A204.1 (cell line): ENCODE measurements around the gene CFDP1.

Source experiments
- FAIRE-seq: peaks from 2 replicates; lab custom pipeline; 2012; peaks lifted over from hg19 to GRCh38; lab: Jason Lieb, UNC

The CFDP1 gene

DNA sequence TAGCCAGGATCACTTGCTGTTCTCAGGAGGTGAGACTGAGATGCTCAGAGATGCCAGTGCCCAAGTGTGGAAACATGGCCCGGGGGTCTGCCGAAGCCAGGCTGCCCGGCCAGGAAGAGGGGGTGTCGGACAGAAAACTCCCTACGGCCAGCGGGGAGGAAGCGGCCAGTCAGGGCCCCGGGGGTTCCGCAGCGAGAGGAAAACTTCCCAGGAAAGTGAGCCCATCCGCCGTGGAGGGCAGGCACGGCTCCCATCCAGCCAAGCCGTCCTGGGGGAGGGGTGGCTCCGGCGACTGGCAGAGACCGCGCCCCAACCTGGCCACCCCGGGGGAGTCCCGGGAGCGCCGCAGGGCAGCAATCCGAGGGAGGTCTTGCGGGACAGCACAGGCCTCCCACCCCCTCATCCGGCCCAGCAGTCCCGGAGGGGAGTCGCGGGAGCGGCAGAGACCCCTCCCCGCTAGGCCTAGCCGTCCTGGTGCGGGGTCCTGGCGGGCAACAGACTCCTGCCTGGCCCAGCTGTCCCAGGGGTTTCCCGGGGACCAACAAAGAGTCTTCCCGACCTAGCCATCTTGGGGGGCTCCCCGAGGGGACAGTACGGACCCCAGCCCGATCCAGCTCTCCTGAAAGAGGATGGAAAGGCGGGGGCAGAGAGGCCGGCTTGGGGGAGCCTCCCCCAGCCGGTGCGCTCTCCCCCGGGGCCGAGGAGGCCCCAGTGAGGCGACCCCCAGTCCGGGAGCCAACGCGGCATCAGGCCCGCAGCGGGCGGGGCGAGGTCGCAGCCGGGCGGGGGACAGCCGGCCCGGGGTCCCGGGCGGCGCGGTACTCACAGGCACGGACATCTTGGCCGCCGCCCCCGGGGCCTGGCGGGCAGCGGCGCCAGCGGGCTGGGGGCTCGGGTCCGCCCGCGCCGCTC is 168.0 kb downstream of the CFDP1 start:
- FAIRE-seq = no peak

DNA sequence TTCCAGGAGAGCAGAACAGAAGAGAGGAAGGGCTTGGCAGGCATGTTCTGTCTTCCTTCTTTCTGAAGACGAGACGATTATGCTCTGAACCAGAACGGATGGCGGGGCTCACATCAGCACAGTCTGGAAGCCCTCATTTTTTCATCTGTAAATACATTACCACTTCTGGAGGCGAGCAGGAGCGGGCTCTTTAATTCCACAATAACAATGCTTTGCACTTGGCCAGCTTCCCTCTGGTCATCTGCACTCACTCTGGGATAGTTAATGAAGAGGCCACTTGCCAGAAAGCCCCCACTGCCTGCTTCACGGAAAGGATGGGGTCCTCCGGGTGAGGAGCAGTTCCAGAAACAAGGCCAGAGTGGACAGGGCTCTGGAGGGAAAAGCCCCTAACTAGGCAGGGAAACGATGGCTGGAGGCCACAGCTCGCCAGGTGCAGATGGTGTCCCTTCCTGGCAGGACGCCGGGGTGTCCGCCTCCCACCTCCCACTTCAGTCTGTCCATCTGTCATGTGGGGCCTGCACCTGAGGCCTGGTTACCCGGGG is 168.8 kb downstream of the CFDP1 start:
- FAIRE-seq = no peak

DNA sequence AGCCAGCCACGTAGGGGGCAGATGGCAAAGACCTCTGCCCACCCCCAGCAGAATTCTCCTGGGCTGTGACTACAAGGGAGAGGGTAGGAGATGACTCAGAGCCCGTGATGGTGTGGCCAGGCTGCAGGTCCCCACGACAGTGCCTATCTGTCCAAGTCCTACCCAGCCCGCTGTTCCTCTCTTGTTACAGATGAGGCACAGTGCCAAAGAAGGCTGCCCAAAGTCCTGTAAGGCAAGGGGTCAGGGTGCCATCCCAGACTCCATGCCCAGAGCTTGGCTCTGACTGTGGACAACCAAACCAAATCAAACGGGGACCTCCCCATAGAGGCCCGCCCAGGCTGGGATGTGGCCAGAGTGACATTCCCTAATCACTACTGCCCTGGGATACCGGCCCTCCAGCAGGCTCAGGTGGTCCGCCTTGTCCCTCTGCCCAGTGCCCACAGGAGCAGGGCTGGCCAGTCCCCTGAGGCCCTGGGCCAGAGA is 169.3 kb downstream of the CFDP1 start:
- FAIRE-seq = no peak

DNA sequence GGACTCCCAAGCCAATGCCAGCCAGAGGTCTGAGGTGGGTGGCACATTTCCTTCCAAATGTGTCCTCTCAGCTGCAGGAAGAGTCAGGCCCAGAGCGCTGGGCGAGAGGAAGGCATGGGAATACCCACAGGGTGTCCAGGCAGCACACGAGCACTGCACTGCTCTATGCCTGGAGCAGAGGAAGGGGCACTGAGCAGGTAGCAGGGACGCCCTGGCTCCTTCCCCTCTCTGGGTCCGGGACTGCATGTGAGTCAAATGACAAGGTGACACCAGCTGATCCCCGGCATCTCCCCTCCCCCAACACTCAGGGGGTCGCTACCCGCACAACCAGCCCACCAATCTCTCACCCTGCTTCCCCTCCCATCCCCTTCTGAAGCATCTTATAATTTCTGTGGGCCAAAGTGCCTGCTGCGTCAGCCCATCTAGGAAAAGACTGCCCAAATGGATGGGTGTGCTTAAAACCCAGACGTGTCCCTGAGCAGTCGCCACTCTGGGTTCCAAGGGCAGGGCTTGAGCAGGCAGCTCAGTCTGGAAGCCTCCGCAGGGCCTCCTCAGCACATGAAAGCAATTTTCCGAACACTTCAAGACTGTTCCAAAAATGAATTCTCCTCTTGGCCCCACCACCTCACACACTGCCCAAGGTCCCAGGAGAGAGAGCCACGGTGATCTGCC is 169.9 kb downstream of the CFDP1 start:
- no peak for FAIRE-seq

DNA sequence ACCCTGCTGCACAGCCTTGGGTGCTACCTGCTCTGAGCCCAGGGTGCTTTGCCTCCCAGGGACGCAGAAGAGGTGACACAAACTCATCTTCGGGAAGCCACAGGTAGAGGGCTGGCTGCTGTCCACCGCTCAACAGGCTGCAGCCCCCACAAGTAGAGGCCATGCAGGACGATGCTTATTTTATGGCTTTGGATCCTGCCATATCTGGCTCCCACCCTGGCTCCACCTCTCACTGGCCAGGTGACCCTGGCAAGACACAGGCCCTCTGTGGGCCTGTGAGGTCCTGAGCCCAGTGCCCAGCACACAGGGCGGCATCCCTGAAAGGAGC is 170.5 kb downstream of the CFDP1 start:
- FAIRE-seq = no peak

DNA sequence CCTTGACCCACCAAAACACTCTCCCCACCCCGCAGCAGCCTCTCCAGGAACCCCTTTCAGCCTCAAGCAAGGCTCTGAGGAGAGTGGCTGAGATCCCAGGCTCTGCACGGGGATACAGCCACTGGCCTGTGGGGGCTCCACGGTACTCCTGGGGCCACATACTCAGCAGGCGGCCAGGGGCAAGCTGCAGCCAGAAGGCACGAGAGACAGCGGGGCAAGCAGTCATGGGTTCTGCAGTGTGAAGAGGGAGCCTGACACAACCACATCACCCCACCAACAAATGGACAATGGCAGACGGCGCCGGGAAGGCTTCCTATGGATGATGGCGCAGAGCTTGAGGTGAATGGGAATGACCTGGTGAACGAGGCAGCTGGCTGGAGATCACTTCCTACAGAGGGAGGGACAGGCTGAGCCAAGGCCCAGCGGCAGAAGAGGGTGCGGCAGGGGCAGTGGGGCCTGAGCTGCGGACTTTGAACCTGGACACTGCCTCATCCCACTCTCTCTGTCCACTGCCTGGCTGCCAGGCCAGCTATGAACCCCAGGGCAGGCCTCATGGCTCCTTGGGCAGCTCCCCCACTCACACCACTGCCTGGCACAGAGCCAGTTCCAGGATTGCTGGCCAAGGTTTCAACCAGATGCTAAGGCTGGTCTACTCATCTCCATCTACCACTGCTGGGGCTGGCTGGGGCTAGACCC is 171.1 kb downstream of the CFDP1 start:
- no peak for FAIRE-seq

DNA sequence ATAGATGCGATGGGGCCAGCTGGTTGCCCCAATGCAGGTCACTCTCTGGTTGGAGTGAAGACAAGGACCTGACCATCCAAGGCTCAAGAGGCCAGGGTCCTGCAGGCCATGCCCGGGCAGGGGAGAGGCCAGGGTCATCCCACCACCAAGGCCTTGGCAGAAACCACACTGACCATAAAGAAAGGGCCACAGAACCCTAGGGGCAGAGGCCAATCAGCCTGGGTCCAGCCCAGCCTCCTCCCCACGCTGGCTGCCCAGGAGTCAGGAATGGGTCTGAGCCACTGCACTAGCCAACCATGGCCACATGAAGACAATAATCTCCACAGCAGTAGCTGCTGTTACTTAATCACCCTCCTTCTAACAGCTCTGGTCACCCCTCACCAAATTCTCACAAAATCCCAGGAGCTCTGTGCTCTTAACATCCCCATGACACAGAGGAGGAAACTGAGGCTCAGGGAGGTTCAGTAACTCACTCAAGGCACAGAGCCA is 171.7 kb downstream of the CFDP1 start:
- FAIRE-seq = no peak

DNA sequence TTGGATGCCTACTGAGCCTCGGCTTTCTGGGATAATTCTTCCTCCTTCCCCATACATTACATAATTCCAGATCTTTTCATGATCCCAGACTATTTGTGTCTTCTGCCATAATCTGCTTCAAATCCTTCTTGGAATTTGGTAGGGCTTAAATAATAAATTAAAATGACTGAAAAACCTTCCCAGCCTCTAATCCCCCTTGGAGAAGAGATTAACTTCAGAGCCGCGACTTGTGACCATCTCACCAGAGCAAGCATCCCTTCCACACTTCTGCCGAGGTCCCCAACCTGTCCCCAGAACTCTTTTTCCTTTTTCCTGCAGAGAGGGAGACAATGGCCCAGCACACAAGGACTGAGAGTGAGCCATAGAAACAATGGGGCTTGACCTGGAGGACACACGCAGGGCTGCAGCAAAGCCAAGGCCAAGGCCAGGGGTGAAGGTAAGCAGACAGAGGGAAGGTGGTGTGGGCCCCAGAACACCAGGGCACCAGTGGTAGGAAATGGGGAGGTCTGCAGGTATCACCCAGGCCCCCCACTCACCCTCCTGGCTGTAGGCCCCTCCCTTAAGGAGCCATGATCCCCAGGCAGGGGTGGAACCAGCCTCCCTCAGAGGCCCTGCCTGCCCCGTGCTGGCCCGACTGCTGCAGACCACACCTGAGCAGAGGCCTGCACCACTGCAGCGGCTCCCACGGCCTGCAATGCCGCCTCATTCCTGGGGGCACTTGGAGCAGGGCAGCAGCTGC is 172.3 kb downstream of the CFDP1 start:
- FAIRE-seq = no peak

DNA sequence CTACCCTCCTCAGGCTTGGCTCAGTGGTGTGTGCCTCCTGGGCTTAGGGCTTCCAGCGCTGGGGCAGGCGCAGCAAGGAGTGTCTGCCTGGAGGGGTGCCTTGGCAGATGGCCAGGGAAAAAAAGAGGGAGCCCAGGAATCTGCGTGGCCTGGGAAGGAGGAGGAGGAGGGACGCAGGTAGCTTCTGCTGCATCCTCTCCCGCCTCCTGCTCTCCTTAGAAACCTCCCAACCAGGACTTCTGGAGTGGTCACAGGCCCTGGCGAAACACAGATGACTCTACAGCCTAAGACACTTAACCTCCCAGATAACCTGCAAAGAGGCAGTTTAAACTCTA is 174.5 kb downstream of the CFDP1 start:
- FAIRE-seq = no peak

DNA sequence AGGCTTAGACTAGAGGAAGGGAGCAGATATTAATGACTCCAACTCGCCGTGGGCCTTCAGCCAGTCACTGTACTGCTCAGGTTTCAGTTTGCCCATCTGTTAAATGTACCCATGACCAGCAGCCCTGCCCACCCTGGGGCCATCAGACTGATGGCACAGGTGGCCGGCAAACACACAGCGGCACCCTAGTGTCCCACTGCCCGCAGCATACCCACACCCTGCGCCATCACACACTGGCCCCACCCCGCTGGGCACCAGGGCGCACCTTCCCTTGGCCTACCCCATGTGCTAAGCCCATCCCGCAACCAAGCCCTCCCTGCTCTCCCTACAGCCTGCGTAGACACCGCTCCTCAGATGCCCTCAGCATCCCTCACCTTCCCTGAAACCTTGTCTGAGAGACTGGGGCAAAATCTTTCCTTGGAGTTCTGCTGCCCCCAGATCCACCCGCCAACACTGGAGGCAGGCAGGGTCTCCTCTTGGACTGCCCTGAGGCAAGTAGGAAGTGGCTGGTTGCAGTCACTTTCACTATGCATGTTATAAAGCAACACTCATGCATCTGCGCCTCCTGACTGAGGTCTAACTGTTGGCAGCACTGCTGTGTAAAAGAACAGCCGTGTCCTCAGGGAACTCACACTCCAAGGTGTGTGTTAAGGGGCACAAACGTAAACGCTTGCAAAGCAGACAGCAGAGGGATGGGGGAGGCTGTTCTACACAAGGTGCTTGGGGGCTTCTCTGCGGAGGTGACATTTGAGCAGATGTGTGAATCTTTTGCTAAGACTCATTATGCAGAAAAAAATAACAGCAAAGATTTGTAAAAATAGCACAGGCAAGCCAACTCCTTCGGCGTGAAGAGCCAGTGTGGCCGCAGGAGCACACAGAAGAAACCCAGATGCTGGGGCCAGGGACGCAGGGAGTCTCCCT is 175.2 kb downstream of the CFDP1 start:
- FAIRE-seq = no peak

DNA sequence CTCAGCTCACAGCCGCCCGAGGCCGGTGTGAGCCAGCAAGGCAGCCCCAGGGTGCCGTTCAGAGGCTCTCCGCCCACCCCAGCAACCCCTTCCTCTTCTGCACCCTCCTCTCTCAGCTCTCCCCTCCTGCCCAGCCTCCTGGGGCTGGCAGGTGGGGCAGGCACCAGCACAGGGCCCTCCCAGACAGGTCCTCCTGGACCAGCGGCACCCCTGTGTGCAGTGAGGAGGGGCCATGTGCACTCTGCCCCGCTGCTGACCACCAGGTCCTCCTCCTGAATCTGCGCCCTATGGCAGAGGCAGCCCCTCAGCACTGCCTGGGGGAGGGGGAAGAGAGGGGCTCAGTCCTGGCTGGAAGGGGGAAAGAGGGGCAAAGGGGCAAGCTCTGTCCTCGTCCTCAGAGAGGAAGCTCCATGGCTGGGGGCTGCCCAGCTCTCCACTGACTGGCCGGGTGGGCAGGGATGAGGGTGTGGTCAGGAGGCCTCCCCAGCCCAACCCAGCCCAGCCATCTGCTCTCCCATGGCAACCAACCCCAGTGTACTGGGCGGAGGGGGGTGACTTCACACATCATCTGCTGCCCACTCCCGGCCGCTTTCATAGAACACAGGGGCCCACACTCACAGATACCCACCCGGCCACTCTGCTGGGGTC is 176.5 kb downstream of the CFDP1 start:
- no peak for FAIRE-seq

DNA sequence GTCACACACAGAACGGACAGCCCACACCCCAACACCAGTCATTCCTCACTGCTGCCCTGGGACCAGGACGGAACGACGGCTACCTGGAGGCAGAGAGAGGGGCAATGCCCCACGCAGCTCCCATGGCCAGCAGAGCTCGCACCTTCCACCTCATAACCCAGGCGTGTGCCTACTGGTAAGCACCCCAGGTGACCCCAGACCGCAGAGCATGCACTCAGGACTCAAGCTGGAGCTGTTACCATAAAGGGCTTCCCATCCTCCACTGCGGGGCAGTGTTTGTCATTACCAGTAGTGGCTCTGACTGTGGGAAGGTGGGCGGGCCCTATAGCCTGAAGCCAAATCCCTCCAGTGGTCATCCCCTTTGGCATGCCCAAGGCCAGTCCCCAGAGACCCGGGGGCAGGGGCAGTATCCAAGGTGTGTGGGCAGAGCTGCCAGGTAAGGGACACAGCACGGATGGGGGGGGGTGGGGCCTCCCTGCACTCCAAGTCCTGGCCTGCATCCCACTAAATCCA is 177.2 kb downstream of the CFDP1 start:
- FAIRE-seq = no peak

DNA sequence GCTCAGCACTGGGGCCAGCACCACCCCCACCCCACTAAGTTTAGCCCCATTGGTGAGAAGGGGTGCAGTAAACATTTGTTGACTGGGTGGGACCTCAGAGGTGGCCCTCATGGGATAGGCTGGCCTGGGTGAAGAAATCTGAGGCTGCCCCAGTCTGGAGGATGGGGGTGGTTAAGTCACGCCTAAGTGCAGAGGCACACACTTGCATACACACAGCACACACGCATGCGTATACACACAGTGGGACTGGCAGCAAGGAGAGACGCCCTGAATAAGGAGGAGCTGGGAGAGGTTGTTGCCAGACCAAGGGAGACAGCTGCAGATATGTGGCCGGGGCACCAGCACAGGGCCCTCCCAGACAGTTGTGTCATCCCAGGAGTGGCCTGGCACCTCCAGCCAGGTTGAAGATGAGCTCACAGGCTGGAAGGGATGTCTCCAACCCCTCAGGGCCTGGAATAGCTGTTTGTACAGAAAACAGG is 178.9 kb downstream of the CFDP1 start:
- FAIRE-seq = no peak

DNA sequence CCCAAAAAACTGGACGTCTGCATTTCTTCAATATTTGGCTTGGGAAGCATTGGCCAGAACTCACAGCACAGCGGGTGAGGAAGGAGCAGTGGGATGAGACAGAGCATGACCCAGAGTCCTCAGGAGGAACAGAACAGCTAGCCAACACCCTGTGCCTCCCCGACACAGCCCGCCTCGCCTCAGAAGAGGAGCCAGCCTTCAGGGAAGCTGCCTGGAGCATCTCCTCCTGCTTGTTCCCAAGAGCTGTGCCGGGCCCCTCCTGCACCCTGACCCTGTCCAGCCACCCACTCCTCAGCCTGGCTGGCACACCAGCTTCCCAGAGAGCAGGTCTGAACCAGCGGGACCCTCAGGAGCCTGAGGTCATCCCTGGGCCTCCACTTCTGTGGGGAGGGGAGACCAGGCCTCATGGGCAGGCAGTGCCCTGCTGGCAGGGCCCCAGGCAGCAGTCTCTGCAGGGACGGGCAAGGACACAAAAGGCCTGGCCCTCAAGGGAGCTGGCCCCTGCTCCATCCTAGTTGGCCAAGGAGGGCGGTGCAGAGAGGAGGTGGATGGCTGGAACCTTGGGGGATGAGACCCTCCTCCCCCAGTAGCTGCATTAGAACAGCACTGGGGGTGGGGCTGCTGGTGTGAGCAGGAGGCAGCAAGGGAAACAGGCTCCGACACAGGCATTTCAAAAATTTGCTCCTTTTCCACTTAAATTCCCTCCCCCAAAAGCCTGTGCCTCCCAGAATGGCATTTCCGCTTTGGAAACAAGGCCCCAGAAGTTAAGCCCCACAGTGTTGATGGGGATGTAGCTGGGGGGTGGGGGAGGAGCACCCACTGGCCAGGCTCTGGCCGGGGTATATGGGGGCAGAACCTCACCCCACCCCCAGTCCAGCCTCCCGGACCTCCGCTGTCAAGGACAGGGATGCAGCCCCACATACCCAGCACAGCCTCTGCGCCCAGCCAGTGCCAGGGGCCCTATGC is 180.1 kb downstream of the CFDP1 start:
- FAIRE-seq = no peak

DNA sequence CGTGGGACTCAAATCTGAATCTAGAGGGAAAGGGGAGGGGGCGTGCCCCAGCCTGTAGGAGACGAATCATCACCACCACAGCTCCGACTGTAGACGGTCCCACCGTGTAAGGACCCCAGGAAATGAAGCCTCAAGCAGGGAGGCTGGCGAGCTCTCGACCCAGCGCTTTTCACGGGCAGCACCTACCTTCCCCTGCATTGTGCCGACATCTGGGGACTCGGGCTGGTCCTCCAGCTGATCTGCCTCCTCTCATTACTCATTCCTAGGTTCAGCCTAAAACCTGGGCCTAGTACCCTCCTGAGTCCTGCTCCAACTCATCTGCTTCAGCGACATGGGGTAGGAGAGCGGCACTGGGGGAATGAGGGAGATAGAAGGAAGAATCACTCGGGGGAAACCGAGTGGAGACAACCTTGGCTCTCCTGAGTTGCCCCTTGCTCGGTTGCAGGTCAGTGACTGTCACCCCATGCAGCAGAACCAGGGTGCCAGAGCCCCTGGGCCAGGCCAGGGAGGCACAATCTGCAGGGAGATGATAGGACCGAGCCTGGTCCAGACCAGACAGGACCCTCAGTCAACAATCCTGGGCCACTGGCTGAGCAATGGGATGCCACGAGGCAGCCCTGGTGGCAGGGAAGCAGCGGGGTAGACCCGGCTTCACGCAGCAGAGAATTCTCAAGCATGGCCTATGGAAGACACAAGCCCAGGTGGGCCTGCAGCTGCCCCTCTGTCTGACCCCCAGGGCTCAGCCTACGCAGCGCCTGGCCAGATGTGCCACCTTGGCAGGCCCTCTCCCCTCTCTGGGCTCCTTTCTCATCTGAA is 181.0 kb downstream of the CFDP1 start:
- no peak for FAIRE-seq

DNA sequence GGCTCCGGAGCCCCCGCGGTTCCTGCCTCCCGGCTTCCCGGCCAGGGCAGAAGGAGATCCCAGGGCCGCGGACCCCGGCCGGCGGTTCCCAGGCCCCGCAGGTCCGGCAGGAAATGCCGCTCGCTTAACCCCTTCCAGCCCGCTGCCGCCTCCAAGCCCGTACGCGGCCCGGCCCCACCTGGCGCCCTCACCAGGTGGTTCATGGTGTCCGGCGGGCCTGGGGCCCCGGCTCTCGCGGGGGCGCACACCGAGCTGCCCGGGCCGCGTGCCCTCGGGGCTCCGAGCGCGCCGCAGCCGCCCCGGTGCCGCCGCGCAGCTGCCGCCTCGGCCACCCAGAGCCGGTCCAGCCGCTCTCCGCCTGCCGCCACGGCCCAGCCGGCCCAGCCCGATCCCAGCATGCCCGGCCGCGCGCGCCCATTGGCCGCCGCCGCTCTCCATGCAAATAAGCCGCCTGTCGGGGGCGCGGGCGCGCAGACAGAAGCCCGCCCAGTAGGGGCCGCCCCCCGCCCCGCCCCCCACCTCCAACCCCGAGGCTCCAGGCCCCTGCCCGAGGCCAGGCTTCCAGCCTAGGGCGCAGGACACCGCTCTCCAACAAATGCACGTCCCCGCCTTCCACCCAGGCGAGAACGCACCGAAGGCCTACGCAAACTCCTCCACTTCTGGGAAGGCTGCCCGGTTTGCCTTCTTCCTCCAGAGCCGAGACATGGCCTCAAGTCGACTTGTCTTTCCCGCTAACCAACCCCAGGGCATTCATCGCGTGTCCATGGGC is 181.8 kb downstream of the CFDP1 start, which contains the start of gene BCAR1:
Gene BCAR1 (minus strand): TSS at position 345 of the 769 bp plus-strand sequence. CDS start 142 bp downstream, at position 203.
- no peak for FAIRE-seq

DNA sequence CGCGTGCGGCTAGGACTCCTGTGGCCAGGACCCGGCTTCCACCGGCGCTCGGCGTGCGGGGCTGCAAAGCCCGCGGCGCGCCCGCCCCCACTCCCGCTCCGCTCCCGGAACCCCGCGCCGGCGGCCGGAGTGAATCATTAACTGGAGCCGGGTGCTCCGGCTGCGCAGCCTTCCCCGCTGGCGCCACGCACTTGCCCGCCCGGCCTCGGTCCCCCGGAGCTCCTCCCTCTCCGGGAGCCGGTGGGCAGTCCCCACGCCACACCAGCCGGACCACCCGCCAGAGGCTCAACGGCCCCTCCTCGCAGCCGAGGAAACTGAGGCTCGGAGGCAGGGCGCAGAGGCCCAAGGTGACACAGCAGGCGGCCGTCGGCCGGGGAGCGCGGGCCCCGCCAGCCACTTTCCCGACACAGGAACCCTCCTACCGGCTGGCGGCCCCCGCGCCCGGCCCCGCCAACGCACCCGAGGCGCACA is 182.5 kb downstream of the CFDP1 start:
- no peak for FAIRE-seq
